NCI-H2029 treated with DMSO at 0.1 percent for 48 hours (cell line): Measurements from ENCODE around the gene CTNND2.
"Not testable (repeated sequence)": the region's sequence is repeated elsewhere in the genome, so short reads cannot be mapped to it uniquely, and the experiment has no call there.

Source experiments
- DNase-seq: peaks from one replicate; lab custom pipeline; 2025; lab: John Stamatoyannopoulos, UW

Gene CTNND2

DNA sequence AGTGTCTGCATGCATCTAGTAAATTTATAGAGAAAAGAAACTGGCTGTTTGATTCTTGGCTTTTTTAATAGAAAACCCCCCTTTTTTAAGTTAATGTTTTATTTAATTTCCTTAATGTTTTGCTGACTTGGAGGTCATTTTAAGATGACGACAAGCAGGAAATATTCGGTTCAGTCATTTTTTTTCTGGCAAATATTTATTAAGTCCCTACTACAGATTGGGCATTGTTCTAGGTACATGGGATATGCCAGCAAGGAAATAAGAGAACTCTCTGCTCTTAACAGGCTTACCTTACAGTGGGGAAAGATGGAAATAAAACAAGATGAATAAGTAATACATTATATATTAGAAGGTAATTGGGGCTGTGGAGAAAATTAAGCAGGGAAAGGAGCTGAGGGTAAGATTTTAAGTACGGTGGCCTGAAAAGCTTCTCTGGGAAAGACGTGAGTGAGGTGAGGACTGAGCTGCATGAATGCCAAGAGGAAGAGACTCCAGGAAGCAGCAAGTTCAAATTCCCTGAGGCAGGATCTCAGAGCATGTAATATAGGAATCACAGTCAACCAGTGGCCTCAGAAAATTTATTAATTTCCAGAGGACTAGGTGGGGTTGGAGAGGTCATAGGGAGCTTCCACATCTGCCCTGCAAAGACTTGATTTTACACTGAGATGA lies 827.2 kb downstream of the CTNND2 start:
- no peak for DNase-seq

DNA sequence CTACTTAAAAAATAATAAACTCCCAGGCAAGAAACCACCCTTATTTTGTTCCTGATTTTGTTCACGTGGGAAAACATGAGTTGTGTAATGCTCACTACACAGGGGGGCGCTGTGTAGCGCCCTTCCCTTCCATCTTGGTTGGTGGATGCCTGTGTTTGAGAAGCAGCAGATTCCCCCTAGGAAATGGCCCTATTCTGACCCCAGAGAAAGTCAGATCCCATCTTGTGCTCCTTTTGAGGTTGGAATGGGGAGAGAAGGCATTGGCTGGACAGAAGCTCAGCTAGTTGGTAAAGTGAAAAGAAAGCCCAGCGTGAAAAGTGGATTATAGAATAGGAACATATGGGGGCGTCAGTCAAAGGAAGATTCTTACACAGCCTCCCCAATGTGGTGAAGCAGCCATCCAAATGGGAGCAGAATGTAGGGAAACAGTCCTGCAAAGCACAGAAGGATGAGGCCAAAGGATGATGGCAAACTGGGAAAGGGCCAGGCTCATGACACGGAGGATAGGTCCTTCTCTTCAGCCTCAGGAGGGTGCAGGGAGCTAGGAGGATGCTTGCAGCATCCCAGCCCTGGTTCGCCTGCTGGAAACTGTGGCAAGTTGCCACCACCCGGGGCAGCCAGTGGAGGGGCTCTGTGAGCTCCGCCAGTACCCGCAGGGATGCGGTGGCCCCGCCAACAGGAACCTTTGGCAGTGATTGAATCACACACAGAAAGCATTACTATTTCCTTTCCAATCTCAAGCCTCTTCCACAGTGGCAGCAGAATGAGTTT lies 829.0 kb downstream of the CTNND2 start:
- no peak for DNase-seq

- no peak for DNase-seq
Measured at GRCh38 chr5:11072568-11072967, 831.7 kb downstream of the CTNND2 start.

- no peak for DNase-seq
Measured at GRCh38 chr5:11072076-11072475, 832.2 kb downstream of the CTNND2 start.

GRCh38 chr5:11069041-11069440 lies 835.2 kb downstream of the CTNND2 start:
- no peak for DNase-seq

- not testable (repeated sequence) for DNase-seq
Measured at GRCh38 chr5:11065723-11066122, 838.5 kb downstream of the CTNND2 start.

GRCh38 chr5:11064763-11065450 lies 839.3 kb downstream of the CTNND2 start:
- no peak for DNase-seq

- DNase-seq, result no peak
Measured at GRCh38 chr5:11062397-11062796, 841.8 kb downstream of the CTNND2 start.

- no peak for DNase-seq
Measured at GRCh38 chr5:11056560-11056959, 847.7 kb downstream of the CTNND2 start.

- DNase-seq, result no peak
Measured at GRCh38 chr5:11054014-11054413, 850.2 kb downstream of the CTNND2 start.

DNA sequence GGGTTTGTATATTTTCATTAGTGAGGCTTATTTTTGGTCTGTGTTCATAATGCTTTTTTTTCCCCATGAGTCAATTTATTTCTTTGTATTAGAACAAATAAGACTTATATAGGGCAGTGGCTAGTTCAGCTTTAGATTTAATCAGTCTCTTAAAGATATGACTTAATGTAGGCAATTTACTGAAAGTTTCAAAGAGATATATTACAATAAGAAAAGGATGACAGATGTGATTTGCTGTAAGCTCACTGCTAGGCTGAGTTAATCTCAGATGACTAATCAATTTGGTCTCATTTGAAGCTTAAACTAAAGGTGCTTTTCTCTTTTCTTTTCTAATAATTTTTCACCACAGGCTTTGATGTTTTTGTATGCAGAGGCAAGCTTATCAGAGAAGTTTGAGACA lies 851.4 kb downstream of the CTNND2 start:
- no peak for DNase-seq

GRCh38 chr5:11050596-11051304 lies 853.5 kb downstream of the CTNND2 start:
- no peak for DNase-seq

DNA sequence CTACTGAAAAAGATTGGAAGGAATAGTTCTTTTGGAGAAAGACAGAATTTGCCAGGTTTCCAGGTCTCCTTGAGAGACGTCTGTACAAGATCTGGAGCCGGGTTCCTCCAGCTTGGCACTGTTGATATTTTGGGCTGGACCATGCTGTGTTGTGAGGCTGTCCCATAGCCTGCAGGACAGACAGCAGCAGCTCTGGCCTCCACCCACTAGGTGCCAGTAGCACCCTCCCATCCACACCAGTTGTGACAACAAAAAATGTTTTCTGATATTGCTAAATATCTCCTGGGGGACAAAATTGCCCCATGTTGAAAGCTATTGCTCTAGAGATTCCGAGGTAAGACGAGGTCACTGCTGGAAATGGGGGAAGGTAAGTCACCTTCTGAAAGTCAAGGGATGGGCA lies 855.5 kb downstream of the CTNND2 start:
- DNase-seq, result no peak

DNA sequence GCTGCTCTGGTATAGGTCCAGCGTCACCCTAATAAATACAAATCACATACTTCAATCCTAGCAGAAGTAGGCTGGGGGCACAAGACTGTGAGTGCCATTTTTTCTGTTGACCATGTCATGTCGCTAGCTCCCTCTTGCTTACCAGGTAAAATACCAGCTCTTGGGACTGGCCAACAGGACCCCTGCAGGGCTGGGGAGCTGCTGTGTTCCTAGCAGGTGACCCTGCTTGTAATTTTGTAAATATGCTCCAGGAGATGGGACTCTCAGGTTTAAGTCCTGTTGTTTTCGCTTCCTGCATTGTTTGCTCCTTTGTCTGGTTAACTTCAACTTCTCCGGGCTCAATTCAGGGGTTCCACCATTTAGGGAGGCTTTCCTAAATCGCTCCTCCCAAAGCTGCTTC lies 856.6 kb downstream of the CTNND2 start:
- DNase-seq, result no peak

DNA sequence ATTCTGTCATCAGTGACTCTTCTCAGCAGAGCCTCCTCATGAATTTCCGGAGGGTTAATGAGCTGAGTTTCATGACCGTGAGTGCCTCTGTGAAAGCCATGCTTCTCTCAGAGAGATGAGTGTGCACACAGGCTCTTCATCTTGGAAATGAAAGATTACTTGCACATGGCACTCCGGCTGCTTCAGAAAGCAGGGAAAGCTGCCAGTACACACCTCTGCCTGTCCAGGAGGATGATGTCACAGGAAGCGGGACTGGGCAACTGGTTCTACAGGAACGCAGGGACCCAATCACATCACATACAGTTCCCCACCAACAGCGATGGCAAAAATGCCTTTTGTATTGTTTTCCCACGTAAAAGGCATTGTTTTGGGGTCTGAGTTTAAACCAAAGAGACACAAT lies 857.2 kb downstream of the CTNND2 start:
- DNase-seq, result no peak

DNA sequence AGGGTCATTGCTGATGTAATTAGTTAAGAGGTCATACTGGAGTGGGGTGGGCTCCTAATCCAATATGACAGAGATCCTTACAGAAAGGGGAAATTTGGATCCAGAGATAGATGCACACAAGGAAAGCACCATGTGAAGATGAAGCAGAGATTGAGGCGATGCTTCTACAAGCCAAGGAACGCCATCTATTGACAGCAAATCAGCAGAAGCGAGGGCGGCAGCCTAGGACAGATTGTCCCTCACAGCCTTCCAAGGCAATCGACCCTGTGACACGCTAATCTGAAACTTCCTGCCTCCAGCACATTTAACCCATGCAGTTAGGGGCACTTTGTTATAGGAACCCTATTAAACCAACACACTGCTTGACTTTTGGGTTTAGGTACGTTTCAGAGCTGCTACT lies 858.1 kb downstream of the CTNND2 start:
- DNase-seq, result no peak

GRCh38 chr5:11045411-11045810 lies 858.8 kb downstream of the CTNND2 start:
- no peak for DNase-seq

DNA sequence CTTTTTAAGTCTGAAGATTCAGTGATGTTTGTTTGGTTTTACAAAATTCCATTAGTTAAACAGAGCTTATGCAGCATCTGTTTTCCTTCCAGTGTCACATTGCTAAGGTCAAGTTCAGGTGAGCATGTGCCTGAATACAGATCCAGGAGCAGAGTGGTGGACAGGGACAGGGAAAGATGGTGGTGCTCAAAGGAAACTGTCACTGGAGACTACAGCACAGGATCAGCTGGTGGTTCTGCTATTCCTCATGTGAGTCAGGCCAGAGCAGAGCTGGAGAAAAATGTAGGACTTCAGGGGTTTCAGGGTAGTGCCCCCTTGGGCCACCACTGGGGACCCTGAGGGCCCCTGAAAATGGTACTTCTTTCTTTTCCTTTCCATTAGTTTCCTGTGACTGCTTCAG lies 859.7 kb downstream of the CTNND2 start:
- DNase-seq, result no peak

DNA sequence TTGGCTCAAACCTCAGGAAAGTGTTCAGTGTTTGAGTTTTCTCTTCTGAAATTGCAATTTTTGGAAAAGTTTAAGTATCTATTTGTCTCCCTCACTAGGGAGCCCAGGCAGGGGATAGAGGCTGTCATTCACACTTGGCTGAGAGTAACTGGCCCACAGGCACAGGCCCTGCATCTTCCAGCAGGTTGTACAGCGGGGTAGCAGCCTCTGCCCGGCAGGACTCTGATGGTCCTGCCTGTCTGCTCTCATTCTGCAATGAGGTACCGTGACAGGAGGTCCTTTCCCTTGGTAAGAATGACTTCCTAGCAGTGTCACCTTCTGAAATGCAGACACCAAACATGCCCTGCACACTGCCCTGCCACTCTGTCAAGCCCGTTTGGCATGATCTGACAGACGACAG lies 860.4 kb downstream of the CTNND2 start:
- no peak for DNase-seq

DNA sequence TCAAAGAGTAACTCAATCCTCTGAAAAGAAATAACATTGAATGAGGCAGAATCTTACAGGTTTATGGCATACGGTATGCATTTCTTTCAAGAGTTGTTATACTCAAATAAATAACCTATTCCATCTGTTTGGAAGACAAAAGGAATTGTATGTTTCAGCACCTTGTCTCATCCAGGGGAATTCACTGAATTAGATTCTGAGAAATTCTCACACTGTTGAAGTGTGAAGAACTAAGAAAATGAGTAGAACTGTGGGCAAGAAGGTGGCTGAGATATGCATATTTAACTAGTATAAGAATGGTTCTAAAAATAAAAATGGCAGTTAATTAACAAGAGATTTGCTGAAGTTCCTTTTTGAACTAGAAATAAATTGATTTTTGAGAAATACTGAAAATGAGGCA lies 863.9 kb downstream of the CTNND2 start:
- no peak for DNase-seq

GRCh38 chr5:11038772-11039171 lies 865.5 kb downstream of the CTNND2 start:
- no peak for DNase-seq

GRCh38 chr5:11037941-11038340 lies 866.3 kb downstream of the CTNND2 start:
- no peak for DNase-seq

DNA sequence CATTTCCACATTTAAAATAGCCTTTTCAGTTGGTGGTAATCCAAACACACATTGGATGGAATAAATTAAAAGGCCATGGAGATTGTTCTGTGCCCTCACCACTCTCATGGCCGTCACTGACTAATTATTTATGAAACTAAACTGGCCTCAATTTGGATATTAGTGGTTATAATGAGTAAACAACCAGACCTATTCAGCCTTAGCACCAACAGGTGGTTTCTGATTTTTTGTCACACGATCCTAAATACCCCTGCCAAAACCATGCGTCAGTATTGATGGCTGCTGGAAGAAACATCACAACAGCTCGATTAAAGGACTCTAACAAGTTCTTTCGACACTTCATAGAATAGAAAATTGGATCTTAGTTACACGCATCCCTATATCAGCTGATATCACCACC lies 867.2 kb downstream of the CTNND2 start:
- no peak for DNase-seq
